GM21529 (cell line): ENCODE results near the gene KLHL6.
"Not testable (repeated sequence)": the region's sequence is repeated elsewhere in the genome, so short reads cannot be mapped to it uniquely, and the experiment has no call there.

Experiments
- ATAC-seq: cut with Tn5 transposase; IDR thresholded peaks from one replicate; pipeline ENCODE4 v1.9.1; 2021; ENCODE audit not compliant: unreplicated experiment

KLHL6 gene

GRCh38 chr3:183533412-183534132 lies 21.9 kb downstream of the KLHL6 start:
- peak; percentile 52 for ATAC-seq

- no peak for ATAC-seq
Measured at GRCh38 chr3:183532620-183533411, 22.7 kb downstream of the KLHL6 start.

- ATAC-seq = no peak
Measured at GRCh38 chr3:183529717-183530116, 25.8 kb downstream of the KLHL6 start.

GRCh38 chr3:183529185-183529584 lies 26.3 kb downstream of the KLHL6 start:
- no peak for ATAC-seq

GRCh38 chr3:183528758-183529157 lies 26.7 kb downstream of the KLHL6 start:
- not testable (repeated sequence) for ATAC-seq

GRCh38 chr3:183527428-183528379 lies 27.8 kb downstream of the KLHL6 start:
- peak; percentile 83 for ATAC-seq

- no peak for ATAC-seq
Measured at GRCh38 chr3:183526838-183527427, 28.6 kb downstream of the KLHL6 start.

- ATAC-seq = no peak
Measured at GRCh38 chr3:183524476-183524875, 31.0 kb downstream of the KLHL6 start.

- not testable (repeated sequence) for ATAC-seq
Measured at GRCh38 chr3:183520741-183521556, 34.6 kb downstream of the KLHL6 start.

GRCh38 chr3:183520295-183520694 lies 35.2 kb downstream of the KLHL6 start:
- ATAC-seq = not testable (repeated sequence)

- no peak for ATAC-seq
Measured at GRCh38 chr3:183519891-183520290, 35.6 kb downstream of the KLHL6 start.

- ATAC-seq = no peak
Measured at GRCh38 chr3:183518491-183519251, 36.8 kb downstream of the KLHL6 start.

GRCh38 chr3:183517607-183518006 lies 37.9 kb downstream of the KLHL6 start:
- ATAC-seq = no peak

GRCh38 chr3:183515968-183516851 lies 39.3 kb downstream of the KLHL6 start:
- ATAC-seq = peak; percentile 84

- ATAC-seq = no peak
Measured at GRCh38 chr3:183514021-183514420, 41.5 kb downstream of the KLHL6 start.

GRCh38 chr3:183513046-183513706 lies 42.3 kb downstream of the KLHL6 start:
- ATAC-seq = no peak

- peak; percentile 42 for ATAC-seq
Measured at GRCh38 chr3:183511286-183512131, 44.0 kb downstream of the KLHL6 start.
